Stimulated activated naive CD8-positive, alpha-beta T cell treated with anti-CD3 and anti-CD28 coated beads, Interleukin-15, Interleukin-2, amounts not matched to agents 100 ng/mL and 50 ng/mL, for 24 hours (primary cell): ENCODE results near the gene DOC2B.

Experiments
- H3K27ac Mint-ChIP-seq: one replicate; pipeline ENCODE4 v1.8.0; 2021; ENCODE audit warnings: mild to moderate bottlenecking, mixed read lengths
- H3K27me3 Mint-ChIP-seq: one replicate; pipeline ENCODE4 v1.8.0; 2021; ENCODE audit warnings: mixed read lengths
- H3K36me3 Mint-ChIP-seq: one replicate; pipeline ENCODE4 v1.8.0; 2021; ENCODE audit warnings: low read depth, mixed read lengths
- H3K4me1 Mint-ChIP-seq: one replicate; pipeline ENCODE4 v1.8.0; 2021; ENCODE audit warnings: low read depth, mixed read lengths
- H3K4me3 Mint-ChIP-seq: one replicate; pipeline ENCODE4 v1.8.0; 2021; ENCODE audit warnings: mild to moderate bottlenecking, mixed read lengths
- H3K9me3 Mint-ChIP-seq: one replicate; pipeline ENCODE4 v1.8.0; 2021; ENCODE audit warnings: mixed read lengths

Gene DOC2B

GRCh38 chr17:151004-151403, 30.4 kb downstream of the DOC2B start:
- Mint-ChIP-seq H3K4me3 (no peak overlapping the region), H3K27ac (no peak overlapping the region), H3K27me3 (no peaks in the 10 kb centered on the region), H3K9me3 (no peaks in the 10 kb centered on the region), H3K4me1 (no peaks in the 10 kb centered on the region), H3K36me3 (no peaks in the 10 kb centered on the region)

GRCh38 chr17:149897-150584, 31.4 kb downstream of the DOC2B start:
- Mint-ChIP-seq H3K4me3 (no peak overlapping the region), H3K27me3 (no peaks in the 10 kb centered on the region), H3K9me3 (no peaks in the 10 kb centered on the region), H3K4me1 (no peaks in the 10 kb centered on the region), H3K27ac (no peak overlapping the region), H3K36me3 (no peaks in the 10 kb centered on the region)

GRCh38 chr17:149231-149630, 32.2 kb downstream of the DOC2B start:
- Mint-ChIP-seq H3K27ac (no peak overlapping the region), H3K9me3 (no peaks in the 10 kb centered on the region), H3K27me3 (no peaks in the 10 kb centered on the region), H3K36me3 (no peaks in the 10 kb centered on the region), H3K4me3 (no peak overlapping the region), H3K4me1 (no peaks in the 10 kb centered on the region)

- Mint-ChIP-seq H3K4me1 (no peaks in the 10 kb centered on the region), H3K36me3 (no peaks in the 10 kb centered on the region), H3K9me3 (no peaks in the 10 kb centered on the region), H3K27me3 (no peaks in the 10 kb centered on the region), H3K4me3 (no peak overlapping the region), H3K27ac (no peak overlapping the region)
Measured at GRCh38 chr17:148757-149156, 32.7 kb downstream of the DOC2B start.

- no peaks in the 10 kb centered on the region for H3K4me1 Mint-ChIP-seq
- no peak overlapping the region for H3K27ac Mint-ChIP-seq
- no peaks in the 10 kb centered on the region for H3K9me3 Mint-ChIP-seq
- no peaks in the 10 kb centered on the region for H3K27me3 Mint-ChIP-seq
- H3K4me3 Mint-ChIP-seq, result no peak overlapping the region
- no peaks in the 10 kb centered on the region for H3K36me3 Mint-ChIP-seq
Measured at GRCh38 chr17:147796-148740, 33.4 kb downstream of the DOC2B start.

GRCh38 chr17:146983-147761, 34.3 kb downstream of the DOC2B start:
- H3K27me3 Mint-ChIP-seq, result peaks cover 2% of the 10 kb centered on the region
- no peak overlapping the region for H3K4me3 Mint-ChIP-seq
- H3K27ac Mint-ChIP-seq, result no peak overlapping the region
- H3K36me3 Mint-ChIP-seq, result no peaks in the 10 kb centered on the region
- H3K9me3 Mint-ChIP-seq, result no peaks in the 10 kb centered on the region
- H3K4me1 Mint-ChIP-seq, result no peaks in the 10 kb centered on the region

- H3K4me1 Mint-ChIP-seq, result no peaks in the 10 kb centered on the region
- no peaks in the 10 kb centered on the region for H3K9me3 Mint-ChIP-seq
- no peaks in the 10 kb centered on the region for H3K36me3 Mint-ChIP-seq
- H3K4me3 Mint-ChIP-seq, result no peak overlapping the region
- H3K27me3 Mint-ChIP-seq, result peaks cover 5% of the 10 kb centered on the region
- no peak overlapping the region for H3K27ac Mint-ChIP-seq
Measured at GRCh38 chr17:146546-146945, 34.9 kb downstream of the DOC2B start.

- H3K4me3 Mint-ChIP-seq, result no peak overlapping the region
- H3K36me3 Mint-ChIP-seq, result no peaks in the 10 kb centered on the region
- peaks cover 5% of the 10 kb centered on the region for H3K27me3 Mint-ChIP-seq
- H3K9me3 Mint-ChIP-seq, result no peaks in the 10 kb centered on the region
- H3K27ac Mint-ChIP-seq, result no peak overlapping the region
- no peaks in the 10 kb centered on the region for H3K4me1 Mint-ChIP-seq
Measured at GRCh38 chr17:145671-146541, 35.5 kb downstream of the DOC2B start.

GRCh38 chr17:144936-145670, 36.3 kb downstream of the DOC2B start:
- H3K27ac Mint-ChIP-seq, result no peak overlapping the region
- H3K4me3 Mint-ChIP-seq, result no peak overlapping the region
- no peaks in the 10 kb centered on the region for H3K4me1 Mint-ChIP-seq
- H3K9me3 Mint-ChIP-seq, result no peaks in the 10 kb centered on the region
- H3K27me3 Mint-ChIP-seq, result peaks cover 5% of the 10 kb centered on the region
- H3K36me3 Mint-ChIP-seq, result no peaks in the 10 kb centered on the region

GRCh38 chr17:143785-144281, 37.6 kb downstream of the DOC2B start:
- H3K4me1 Mint-ChIP-seq, result no peaks in the 10 kb centered on the region
- H3K4me3 Mint-ChIP-seq, result no peak overlapping the region
- H3K9me3 Mint-ChIP-seq, result no peaks in the 10 kb centered on the region
- peaks cover 5% of the 10 kb centered on the region for H3K27me3 Mint-ChIP-seq
- H3K27ac Mint-ChIP-seq, result no peak overlapping the region
- H3K36me3 Mint-ChIP-seq, result no peaks in the 10 kb centered on the region

GRCh38 chr17:142876-143784, 38.3 kb downstream of the DOC2B start:
- Mint-ChIP-seq H3K36me3 (no peaks in the 10 kb centered on the region), H3K27ac (no peak overlapping the region), H3K27me3 (peaks cover 5% of the 10 kb centered on the region), H3K4me1 (no peaks in the 10 kb centered on the region), H3K4me3 (no peak overlapping the region), H3K9me3 (no peaks in the 10 kb centered on the region)

GRCh38 chr17:142102-142661, 39.3 kb downstream of the DOC2B start:
- H3K4me3 Mint-ChIP-seq, result no peak overlapping the region
- H3K27me3 Mint-ChIP-seq, result peaks cover 5% of the 10 kb centered on the region
- no peak overlapping the region for H3K27ac Mint-ChIP-seq

More at GRCh38 chr17:142102-142661, 39.3 kb downstream of the DOC2B start:
- no peaks in the 10 kb centered on the region for H3K9me3 Mint-ChIP-seq
- H3K36me3 Mint-ChIP-seq, result no peaks in the 10 kb centered on the region
- no peaks in the 10 kb centered on the region for H3K4me1 Mint-ChIP-seq
